K562 (cell line): ENCODE measurements around the gene IL1B. TPM values are rescaled to one million over a fixed set of nuclear protein-coding genes. Genes with fewer than 3 reads are reported as not detected.

Source experiments
- CREB1 ChIP-seq, 2 experiments: sonication (generic) in 1 of 2; formaldehyde crosslinking in 1 of 2; IDR thresholded peaks; 2 replicates each; pipeline versions ENCODE4 v1.6.1 to v1.8.0; 2012 to 2022; ENCODE audit warnings: inconsistent platforms in 1 of 2, mild to moderate bottlenecking in 1 of 2, missing genetic modification reagents in 1 of 2, moderate library complexity in 1 of 2
- DPF2 ChIP-seq: fragments of 450-650 bp; IDR thresholded peaks from 2 replicates; pipeline ENCODE4 v1.6.1; 2016
- FOSL1 ChIP-seq: fragments of 200-800 bp; sonication (Bioruptor generic); conservative IDR thresholded peaks from 2 replicates; pipeline ENCODE4 v1.6.1; 2016; ENCODE audit warnings: missing genetic modification characterization, missing compliant biosample characterization
- HNRNPH1 ChIP-seq: fragments of 200-400 bp; formaldehyde crosslinking; optimal IDR thresholded peaks from 2 replicates; pipeline ENCODE3; 2017; ENCODE audit warnings: low read depth, mild to moderate bottlenecking, low read length, moderate library complexity
- IRF2 ChIP-seq: sonication (generic); formaldehyde crosslinking; IDR thresholded peaks from 2 replicates; pipeline ENCODE4 v1.8.1; 2022; ENCODE audit warnings: mild to moderate bottlenecking, missing genetic modification reagents
- PML ChIP-seq: IDR thresholded peaks from 2 replicates; pipeline ENCODE4 v1.6.1; 2012; ENCODE audit warnings: low read length, inconsistent platforms
- SMARCA5 ChIP-seq: fragments of 450-650 bp; IDR thresholded peaks from 2 replicates; pipeline ENCODE4 v1.6.1; 2016
- SRSF1 ChIP-seq: fragments of 200-400 bp; formaldehyde crosslinking; IDR thresholded peaks from 2 replicates; pipeline ENCODE4 v1.6.1; 2017; ENCODE audit warnings: mild to moderate bottlenecking, low read depth, low read length, moderate library complexity
- ZFP36 ChIP-seq: fragments of 150-350 bp; IDR thresholded peaks from 2 replicates; pipeline ENCODE4 v1.6.1; 2018; ENCODE audit warnings: low read length, low read depth; ENCODE audit not compliant: partially characterized antibody
- ZKSCAN8 ChIP-seq: fragments of 200-800 bp; sonication (Bioruptor generic); IDR thresholded peaks from 2 replicates; pipeline ENCODE4 v1.6.1; 2016; ENCODE audit warnings: missing genetic modification characterization, missing compliant biosample characterization
- polyA plus RNA-seq, 8 experiments: library from polyadenylated mRNA; depleted of rRNA in 4 of 8; stranded (reverse) in 5 of 8; unstranded in 3 of 8; fragments of >200 nt; fragmentation: Nextera tagmentation in 2 of 8; fragmentation: Illumina TruSeq in 1 of 8; extraction: Ambion mirVana in 2 of 8; extraction: Trizol in 1 of 8; gene quantifications; 2 replicates each; pipeline versions ENCODE4 v1.2.1 to v1.2.3, GENCODE V29; 2011 to 2014; ENCODE audit warnings: inconsistent platforms in 1 of 8, missing spikeins in 1 of 8
- total RNA-seq, 7 experiments: library from RNA; depleted of rRNA in 6 of 7; stranded (reverse); fragments of >200 nt in 6 of 7; fragmentation: Illumina TruSeq in 2 of 7; extraction: Trizol in 2 of 7; gene quantifications; 2 replicates each; pipeline versions ENCODE4 v1.2.1 to v1.2.3, GENCODE V29; 2011 to 2021; ENCODE audit warnings: low replicate concordance in 1 of 7
- TF ChIP-seq, protein P1 (sequence below): sonication (generic); IDR thresholded peaks from 2 replicates; pipeline ENCODE4 v1.6.1; 2016
- TF ChIP-seq, protein P2 (sequence below): sonication (generic); formaldehyde crosslinking; IDR thresholded peaks from 2 replicates; pipeline ENCODE4 v1.8.0; 2023; ENCODE audit warnings: mild to moderate bottlenecking, missing genetic modification reagents
- TF ChIP-seq, protein P3 (sequence below): fragments of 200-800 bp; sonication (Bioruptor generic); IDR thresholded peaks from 2 replicates; pipeline ENCODE4 v1.6.1; 2016; ENCODE audit warnings: missing genetic modification characterization, missing compliant biosample characterization
- TF ChIP-seq, protein P4 (sequence below): fragments of 250-450 bp; sonication (Bioruptor Pico); IDR thresholded peaks from 2 replicates; pipeline ENCODE4 v1.9.0; 2021; ENCODE audit warnings: mild to moderate bottlenecking, inconsistent platforms

The IL1B gene
- total and polyA plus RNA-seq, 9 of the 15 experiments (the other 6 are each of a cell fraction or from before 2014, with no cell fraction given) = 0.29 TPM; not detected in 8

DNA sequence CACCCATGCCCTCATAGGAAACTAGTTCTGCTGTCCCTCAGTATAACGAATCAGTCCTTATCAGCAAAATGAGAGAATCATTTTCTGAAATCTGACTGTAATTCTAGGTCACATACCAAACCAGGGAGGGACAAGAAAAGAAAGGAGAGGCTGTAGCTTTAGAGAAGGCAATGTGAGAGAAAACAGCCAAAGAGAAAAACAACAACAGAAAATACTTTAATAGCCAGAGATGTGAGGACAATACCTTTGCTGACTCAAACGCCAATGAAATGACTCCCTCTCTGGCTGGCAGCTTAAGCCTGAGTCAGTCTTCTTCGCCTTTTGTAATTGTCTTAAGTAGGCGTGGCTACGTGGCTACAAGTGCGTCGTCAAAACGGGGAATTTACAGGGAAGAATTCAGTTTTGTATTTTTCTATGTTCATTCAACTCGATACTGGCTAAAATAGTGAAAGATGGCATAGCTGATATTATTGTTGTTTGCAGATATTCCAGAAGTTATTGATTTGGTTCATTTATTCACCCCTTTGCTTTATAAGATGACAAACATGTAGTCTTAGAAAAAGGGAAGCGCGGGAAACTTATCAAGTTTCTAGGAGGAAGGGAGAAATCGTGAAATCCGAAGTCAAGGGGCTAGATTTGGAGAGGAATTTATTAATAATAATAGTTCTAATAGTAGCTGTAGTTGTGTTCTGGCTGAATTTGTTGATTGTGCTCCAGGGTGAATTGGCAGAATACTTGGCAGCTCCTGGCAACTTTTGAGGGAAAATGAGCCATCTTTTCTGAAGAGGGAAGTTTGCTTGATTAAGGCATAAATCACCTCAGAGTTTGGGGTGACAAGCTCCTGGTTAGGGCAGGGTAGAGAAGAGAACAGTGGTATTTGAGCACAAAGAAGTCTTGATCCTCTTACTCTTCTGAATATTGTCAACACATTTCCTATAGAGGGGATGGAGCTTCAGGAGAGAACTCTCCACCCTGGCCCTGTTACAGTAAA lies 52.1 kb downstream of the IL1B start, which contains the start of gene IL1A (continued):
- TF ChIP-seq SRSF1 = no peak
- TF ChIP-seq SMARCA5 = peak; percentile 13; the same call in 1 of the 2 replicates
- TF ChIP-seq, protein P1, sequence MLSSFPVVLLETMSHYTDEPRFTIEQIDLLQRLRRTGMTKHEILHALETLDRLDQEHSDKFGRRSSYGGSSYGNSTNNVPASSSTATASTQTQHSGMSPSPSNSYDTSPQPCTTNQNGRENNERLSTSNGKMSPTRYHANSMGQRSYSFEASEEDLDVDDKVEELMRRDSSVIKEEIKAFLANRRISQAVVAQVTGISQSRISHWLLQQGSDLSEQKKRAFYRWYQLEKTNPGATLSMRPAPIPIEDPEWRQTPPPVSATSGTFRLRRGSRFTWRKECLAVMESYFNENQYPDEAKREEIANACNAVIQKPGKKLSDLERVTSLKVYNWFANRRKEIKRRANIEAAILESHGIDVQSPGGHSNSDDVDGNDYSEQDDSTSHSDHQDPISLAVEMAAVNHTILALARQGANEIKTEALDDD = peak; percentile 57
- TF ChIP-seq FOSL1 = peak; percentile 76
- no peak for TF ChIP-seq HNRNPH1
- no peak for TF ChIP-seq PML
- TF ChIP-seq, protein P2, sequence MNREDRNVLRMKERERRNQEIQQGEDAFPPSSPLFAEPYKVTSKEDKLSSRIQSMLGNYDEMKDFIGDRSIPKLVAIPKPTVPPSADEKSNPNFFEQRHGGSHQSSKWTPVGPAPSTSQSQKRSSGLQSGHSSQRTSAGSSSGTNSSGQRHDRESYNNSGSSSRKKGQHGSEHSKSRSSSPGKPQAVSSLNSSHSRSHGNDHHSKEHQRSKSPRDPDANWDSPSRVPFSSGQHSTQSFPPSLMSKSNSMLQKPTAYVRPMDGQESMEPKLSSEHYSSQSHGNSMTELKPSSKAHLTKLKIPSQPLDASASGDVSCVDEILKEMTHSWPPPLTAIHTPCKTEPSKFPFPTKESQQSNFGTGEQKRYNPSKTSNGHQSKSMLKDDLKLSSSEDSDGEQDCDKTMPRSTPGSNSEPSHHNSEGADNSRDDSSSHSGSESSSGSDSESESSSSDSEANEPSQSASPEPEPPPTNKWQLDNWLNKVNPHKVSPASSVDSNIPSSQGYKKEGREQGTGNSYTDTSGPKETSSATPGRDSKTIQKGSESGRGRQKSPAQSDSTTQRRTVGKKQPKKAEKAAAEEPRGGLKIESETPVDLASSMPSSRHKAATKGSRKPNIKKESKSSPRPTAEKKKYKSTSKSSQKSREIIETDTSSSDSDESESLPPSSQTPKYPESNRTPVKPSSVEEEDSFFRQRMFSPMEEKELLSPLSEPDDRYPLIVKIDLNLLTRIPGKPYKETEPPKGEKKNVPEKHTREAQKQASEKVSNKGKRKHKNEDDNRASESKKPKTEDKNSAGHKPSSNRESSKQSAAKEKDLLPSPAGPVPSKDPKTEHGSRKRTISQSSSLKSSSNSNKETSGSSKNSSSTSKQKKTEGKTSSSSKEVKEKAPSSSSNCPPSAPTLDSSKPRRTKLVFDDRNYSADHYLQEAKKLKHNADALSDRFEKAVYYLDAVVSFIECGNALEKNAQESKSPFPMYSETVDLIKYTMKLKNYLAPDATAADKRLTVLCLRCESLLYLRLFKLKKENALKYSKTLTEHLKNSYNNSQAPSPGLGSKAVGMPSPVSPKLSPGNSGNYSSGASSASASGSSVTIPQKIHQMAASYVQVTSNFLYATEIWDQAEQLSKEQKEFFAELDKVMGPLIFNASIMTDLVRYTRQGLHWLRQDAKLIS (CRISPR knock-in tag) = no peak
- TF ChIP-seq, protein P3, sequence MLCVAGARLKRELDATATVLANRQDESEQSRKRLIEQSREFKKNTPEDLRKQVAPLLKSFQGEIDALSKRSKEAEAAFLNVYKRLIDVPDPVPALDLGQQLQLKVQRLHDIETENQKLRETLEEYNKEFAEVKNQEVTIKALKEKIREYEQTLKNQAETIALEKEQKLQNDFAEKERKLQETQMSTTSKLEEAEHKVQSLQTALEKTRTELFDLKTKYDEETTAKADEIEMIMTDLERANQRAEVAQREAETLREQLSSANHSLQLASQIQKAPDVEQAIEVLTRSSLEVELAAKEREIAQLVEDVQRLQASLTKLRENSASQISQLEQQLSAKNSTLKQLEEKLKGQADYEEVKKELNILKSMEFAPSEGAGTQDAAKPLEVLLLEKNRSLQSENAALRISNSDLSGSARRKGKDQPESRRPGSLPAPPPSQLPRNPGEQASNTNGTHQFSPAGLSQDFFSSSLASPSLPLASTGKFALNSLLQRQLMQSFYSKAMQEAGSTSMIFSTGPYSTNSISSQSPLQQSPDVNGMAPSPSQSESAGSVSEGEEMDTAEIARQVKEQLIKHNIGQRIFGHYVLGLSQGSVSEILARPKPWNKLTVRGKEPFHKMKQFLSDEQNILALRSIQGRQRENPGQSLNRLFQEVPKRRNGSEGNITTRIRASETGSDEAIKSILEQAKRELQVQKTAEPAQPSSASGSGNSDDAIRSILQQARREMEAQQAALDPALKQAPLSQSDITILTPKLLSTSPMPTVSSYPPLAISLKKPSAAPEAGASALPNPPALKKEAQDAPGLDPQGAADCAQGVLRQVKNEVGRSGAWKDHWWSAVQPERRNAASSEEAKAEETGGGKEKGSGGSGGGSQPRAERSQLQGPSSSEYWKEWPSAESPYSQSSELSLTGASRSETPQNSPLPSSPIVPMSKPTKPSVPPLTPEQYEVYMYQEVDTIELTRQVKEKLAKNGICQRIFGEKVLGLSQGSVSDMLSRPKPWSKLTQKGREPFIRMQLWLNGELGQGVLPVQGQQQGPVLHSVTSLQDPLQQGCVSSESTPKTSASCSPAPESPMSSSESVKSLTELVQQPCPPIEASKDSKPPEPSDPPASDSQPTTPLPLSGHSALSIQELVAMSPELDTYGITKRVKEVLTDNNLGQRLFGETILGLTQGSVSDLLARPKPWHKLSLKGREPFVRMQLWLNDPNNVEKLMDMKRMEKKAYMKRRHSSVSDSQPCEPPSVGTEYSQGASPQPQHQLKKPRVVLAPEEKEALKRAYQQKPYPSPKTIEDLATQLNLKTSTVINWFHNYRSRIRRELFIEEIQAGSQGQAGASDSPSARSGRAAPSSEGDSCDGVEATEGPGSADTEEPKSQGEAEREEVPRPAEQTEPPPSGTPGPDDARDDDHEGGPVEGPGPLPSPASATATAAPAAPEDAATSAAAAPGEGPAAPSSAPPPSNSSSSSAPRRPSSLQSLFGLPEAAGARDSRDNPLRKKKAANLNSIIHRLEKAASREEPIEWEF = no peak
- no peak for TF ChIP-seq IRF2 (CRISPR knock-in tag)
- TF ChIP-seq ZKSCAN8 (CRISPR knock-in tag) = no peak
- TF ChIP-seq DPF2 = peak; percentile 71
- TF ChIP-seq ZFP36 = peak; percentile 79
- TF ChIP-seq, protein P4, sequence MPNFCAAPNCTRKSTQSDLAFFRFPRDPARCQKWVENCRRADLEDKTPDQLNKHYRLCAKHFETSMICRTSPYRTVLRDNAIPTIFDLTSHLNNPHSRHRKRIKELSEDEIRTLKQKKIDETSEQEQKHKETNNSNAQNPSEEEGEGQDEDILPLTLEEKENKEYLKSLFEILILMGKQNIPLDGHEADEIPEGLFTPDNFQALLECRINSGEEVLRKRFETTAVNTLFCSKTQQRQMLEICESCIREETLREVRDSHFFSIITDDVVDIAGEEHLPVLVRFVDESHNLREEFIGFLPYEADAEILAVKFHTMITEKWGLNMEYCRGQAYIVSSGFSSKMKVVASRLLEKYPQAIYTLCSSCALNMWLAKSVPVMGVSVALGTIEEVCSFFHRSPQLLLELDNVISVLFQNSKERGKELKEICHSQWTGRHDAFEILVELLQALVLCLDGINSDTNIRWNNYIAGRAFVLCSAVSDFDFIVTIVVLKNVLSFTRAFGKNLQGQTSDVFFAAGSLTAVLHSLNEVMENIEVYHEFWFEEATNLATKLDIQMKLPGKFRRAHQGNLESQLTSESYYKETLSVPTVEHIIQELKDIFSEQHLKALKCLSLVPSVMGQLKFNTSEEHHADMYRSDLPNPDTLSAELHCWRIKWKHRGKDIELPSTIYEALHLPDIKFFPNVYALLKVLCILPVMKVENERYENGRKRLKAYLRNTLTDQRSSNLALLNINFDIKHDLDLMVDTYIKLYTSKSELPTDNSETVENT (CRISPR knock-in tag) = no peak
- no peak for TF ChIP-seq CREB1 (IDR thresholded peaks at IDR 0.05)
- TF ChIP-seq CREB1 (CRISPR knock-in tag; IDR thresholded peaks at IDR 0.05) = peak; percentile 35; the same call in 1 of the 2 replicates
